A549 (cell line): Measurements from ENCODE around the gene ICE2. TPM values are rescaled to one million over a fixed set of nuclear protein-coding genes. Genes with fewer than 3 reads are reported as not detected.

Source experiments
- ATOH8 ChIP-seq: fragments of 250-450 bp; sonication (Bioruptor Pico); IDR thresholded peaks from 2 replicates; pipeline ENCODE4 v1.5.0; 2020; ENCODE audit warnings: low read depth, mild to moderate bottlenecking, moderate library complexity
- BCL3 ChIP-seq: fragments of >200 bp; sonication (Bioruptor Twin); formaldehyde crosslinking; IDR thresholded peaks from 3 replicates; pipeline ENCODE4 v1.6.1; 2016
- BHLHE40 ChIP-seq: IDR thresholded peaks from 2 replicates; pipeline ENCODE4 v1.6.1; 2012; ENCODE audit warnings: low read depth, low read length, inconsistent platforms
- CBX2 ChIP-seq: fragments of 200-600 bp; sonication (generic); IDR thresholded peaks from 2 replicates; pipeline ENCODE4 v1.6.1; 2016; ENCODE audit warnings: low read depth, mild to moderate bottlenecking, borderline replicate concordance
- CHD2 ChIP-seq: fragments of 150-350 bp; IDR thresholded peaks from 2 replicates; pipeline ENCODE4 v1.6.1; 2014; ENCODE audit warnings: low read length; ENCODE audit not compliant: partially characterized antibody
- E2F6 ChIP-seq: IDR thresholded peaks from 2 replicates; pipeline ENCODE4 v1.6.1; 2012; ENCODE audit warnings: low read depth, borderline replicate concordance
- ELK1 ChIP-seq: fragments of 150-350 bp; IDR thresholded peaks from 2 replicates; pipeline ENCODE4 v1.6.1; 2014; ENCODE audit warnings: low read depth, mild to moderate bottlenecking, low read length
- FOSB ChIP-seq: fragments of 250-450 bp; sonication (Bioruptor Pico); IDR thresholded peaks from 2 replicates; pipeline ENCODE4 v1.5.0; 2020; ENCODE audit warnings: mild to moderate bottlenecking, moderate library complexity
- FOSL2 ChIP-seq, 2 experiments: fragments of 450-650 bp in 1 of 2; fragments of >200 bp in 1 of 2; sonication (Bioruptor Twin) in 1 of 2; formaldehyde crosslinking; IDR thresholded peaks; 2 replicates each; pipeline versions ENCODE4 v1.5.0 to v1.6.1; 2016 to 2020; ENCODE audit warnings: mild to moderate bottlenecking in 1 of 2, moderate library complexity in 1 of 2
- FOXS1 ChIP-seq: fragments of 250-450 bp; sonication (Bioruptor Pico); IDR thresholded peaks from 2 replicates; pipeline ENCODE4 v1.5.0; 2020; ENCODE audit warnings: mild to moderate bottlenecking, moderate library complexity
- GATA3 ChIP-seq: IDR thresholded peaks from 2 replicates; pipeline ENCODE4 v1.6.1; 2012; ENCODE audit warnings: borderline replicate concordance
- JUN ChIP-seq, 2 experiments: fragments of >200 bp; sonication (Bioruptor Twin); formaldehyde crosslinking; IDR thresholded peaks; 2 replicates in 1 of 2; 3 replicates in 1 of 2; pipeline ENCODE4 v1.6.1; 2016 to 2017
- JUNB ChIP-seq: fragments of >200 bp; sonication (Bioruptor Twin); formaldehyde crosslinking; IDR thresholded peaks from 2 replicates; pipeline ENCODE4 v1.6.1; 2016
- MAFK ChIP-seq: fragments of 450-650 bp; IDR thresholded peaks from 2 replicates; pipeline ENCODE4 v1.6.1; 2014; ENCODE audit not compliant: partially characterized antibody
- MAZ ChIP-seq: fragments of 150-350 bp; IDR thresholded peaks from 2 replicates; pipeline ENCODE4 v1.6.1; 2014; ENCODE audit warnings: antibody characterized with exemption, low read depth, low read length, borderline replicate concordance
- PHF8 ChIP-seq: fragments of 200-600 bp; sonication (generic); IDR thresholded peaks from 2 replicates; pipeline ENCODE4 v1.6.1; 2016; ENCODE audit warnings: low read depth, mild to moderate bottlenecking, antibody characterized with exemption, moderate library complexity, borderline replicate concordance
- POLR2AphosphoS2 ChIP-seq: conservative IDR thresholded peaks from 2 replicates; pipeline ENCODE4 v1.6.1; 2012; ENCODE audit warnings: low read length, improper control_type of control experiment, inconsistent platforms
- RARB ChIP-seq: fragments of 250-450 bp; sonication (Bioruptor Pico); IDR thresholded peaks from 2 replicates; pipeline ENCODE4 v1.8.0; 2021; ENCODE audit warnings: mild to moderate bottlenecking, moderate library complexity
- RCOR1 ChIP-seq: fragments of 150-350 bp; IDR thresholded peaks from 2 replicates; pipeline ENCODE4 v1.6.1; 2014; ENCODE audit warnings: antibody characterized with exemption, low read length, low read depth
- RFX5 ChIP-seq: fragments of 450-650 bp; IDR thresholded peaks from 2 replicates; pipeline ENCODE4 v1.7.1; 2014; ENCODE audit warnings: antibody characterized with exemption, mild to moderate bottlenecking, moderate library complexity
- TP53 ChIP-seq: fragments of 250-450 bp; sonication (Bioruptor Pico); IDR thresholded peaks from 2 replicates; pipeline ENCODE4 v1.5.0; 2021; ENCODE audit warnings: mild to moderate bottlenecking, moderate library complexity
- ZC3H11A ChIP-seq: fragments of 450-650 bp; IDR thresholded peaks from 2 replicates; pipeline ENCODE4 v1.6.1; 2014; ENCODE audit warnings: antibody characterized with exemption, mild to moderate bottlenecking
- ZFP36 ChIP-seq: fragments of 450-650 bp; IDR thresholded peaks from 2 replicates; pipeline ENCODE4 v1.6.1; 2014; ENCODE audit warnings: borderline replicate concordance; ENCODE audit not compliant: partially characterized antibody
- polyA plus RNA-seq, 4 experiments: library from polyadenylated mRNA; depleted of rRNA in 3 of 4; stranded (reverse); fragments of >200 nt; fragmentation: RNase III in 1 of 4; extraction: RNeasy Plus Mini Kit Qiagen cat#74134 plus additional on column Dnase treatment in 1 of 4; gene quantifications; 2 replicates in 3 of 4; 3 replicates in 1 of 4; pipeline ENCODE4 v1.2.3, GENCODE V29; 2011 to 2017
- TF ChIP-seq, protein P1 (sequence below): IDR thresholded peaks from 2 replicates; pipeline ENCODE4 v1.6.1; 2012
- TF ChIP-seq, protein P2 (sequence below): fragments of 450-650 bp; IDR thresholded peaks from 2 replicates; pipeline ENCODE4 v1.6.1; 2014; ENCODE audit warnings: antibody characterized with exemption
- TF ChIP-seq, protein P3 (sequence below): fragments of 200-600 bp; sonication (generic); IDR thresholded peaks from 2 replicates; pipeline ENCODE4 v1.6.1; 2016; ENCODE audit warnings: antibody characterized with exemption, mild to moderate bottlenecking, moderate library complexity

ICE2 gene
- polyA plus RNA-seq, 2 of the 4 experiments (the other 2 are of a cell fraction) = 43.1 to 87.6 TPM

DNA sequence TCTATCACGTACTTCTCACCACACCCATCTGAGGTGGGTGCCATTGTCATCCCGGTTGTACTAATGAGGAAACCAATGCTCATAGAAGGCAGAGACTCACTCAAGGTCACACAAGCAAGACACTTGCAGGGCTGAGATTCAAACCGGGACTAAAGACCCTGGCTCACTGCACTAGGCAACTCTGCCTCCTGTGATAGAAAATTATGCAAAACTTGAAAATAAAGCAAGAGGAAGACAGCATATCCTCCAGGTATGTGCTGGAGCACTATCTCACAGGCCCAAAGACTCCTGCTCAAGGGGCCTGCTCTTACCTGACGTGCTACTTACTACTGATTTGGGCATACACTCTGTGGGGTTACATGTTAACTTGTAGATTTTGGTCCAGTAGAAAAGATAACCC, 106.7 kb downstream of the ICE2 start (continued):
- TF ChIP-seq MAZ (no peak), BCL3 (no peak), RFX5 (no peak), RCOR1 (no peak), JUN (IDR thresholded peaks at IDR 0.05) (no peak; a peak in 1 of 5 replicates), FOSL2 (IDR thresholded peaks at IDR 0.05) (no peak), FOSL2 (CRISPR knock-in tag; IDR thresholded peaks at IDR 0.05) (no peak), E2F6 (no peak), GATA3 (no peak), MAFK (no peak), FOSB (CRISPR knock-in tag) (peak; percentile 85; the same call in 1 of the 2 replicates), ELK1 (no peak), POLR2AphosphoS2 (peak; percentile 79; the same call in 1 of the 2 replicates), ZFP36 (no peak), ZC3H11A (no peak), RARB (CRISPR knock-in tag) (peak; percentile 55; the same call in 1 of the 2 replicates), BHLHE40 (no peak), CBX2 (no peak), TP53 (peak; percentile 29; the same call in 1 of the 2 replicates), FOXS1 (peak; percentile 82), PHF8 (no peak), CHD2 (no peak), JUNB (no peak), ATOH8 (CRISPR knock-in tag) (peak; percentile 54; the same call in 1 of the 2 replicates)
- TF ChIP-seq, protein P1, sequence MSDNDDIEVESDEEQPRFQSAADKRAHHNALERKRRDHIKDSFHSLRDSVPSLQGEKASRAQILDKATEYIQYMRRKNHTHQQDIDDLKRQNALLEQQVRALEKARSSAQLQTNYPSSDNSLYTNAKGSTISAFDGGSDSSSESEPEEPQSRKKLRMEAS = no peak
- TF ChIP-seq, protein P2, sequence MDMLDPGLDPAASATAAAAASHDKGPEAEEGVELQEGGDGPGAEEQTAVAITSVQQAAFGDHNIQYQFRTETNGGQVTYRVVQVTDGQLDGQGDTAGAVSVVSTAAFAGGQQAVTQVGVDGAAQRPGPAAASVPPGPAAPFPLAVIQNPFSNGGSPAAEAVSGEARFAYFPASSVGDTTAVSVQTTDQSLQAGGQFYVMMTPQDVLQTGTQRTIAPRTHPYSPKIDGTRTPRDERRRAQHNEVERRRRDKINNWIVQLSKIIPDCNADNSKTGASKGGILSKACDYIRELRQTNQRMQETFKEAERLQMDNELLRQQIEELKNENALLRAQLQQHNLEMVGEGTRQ = no peak
- TF ChIP-seq, protein P3, sequence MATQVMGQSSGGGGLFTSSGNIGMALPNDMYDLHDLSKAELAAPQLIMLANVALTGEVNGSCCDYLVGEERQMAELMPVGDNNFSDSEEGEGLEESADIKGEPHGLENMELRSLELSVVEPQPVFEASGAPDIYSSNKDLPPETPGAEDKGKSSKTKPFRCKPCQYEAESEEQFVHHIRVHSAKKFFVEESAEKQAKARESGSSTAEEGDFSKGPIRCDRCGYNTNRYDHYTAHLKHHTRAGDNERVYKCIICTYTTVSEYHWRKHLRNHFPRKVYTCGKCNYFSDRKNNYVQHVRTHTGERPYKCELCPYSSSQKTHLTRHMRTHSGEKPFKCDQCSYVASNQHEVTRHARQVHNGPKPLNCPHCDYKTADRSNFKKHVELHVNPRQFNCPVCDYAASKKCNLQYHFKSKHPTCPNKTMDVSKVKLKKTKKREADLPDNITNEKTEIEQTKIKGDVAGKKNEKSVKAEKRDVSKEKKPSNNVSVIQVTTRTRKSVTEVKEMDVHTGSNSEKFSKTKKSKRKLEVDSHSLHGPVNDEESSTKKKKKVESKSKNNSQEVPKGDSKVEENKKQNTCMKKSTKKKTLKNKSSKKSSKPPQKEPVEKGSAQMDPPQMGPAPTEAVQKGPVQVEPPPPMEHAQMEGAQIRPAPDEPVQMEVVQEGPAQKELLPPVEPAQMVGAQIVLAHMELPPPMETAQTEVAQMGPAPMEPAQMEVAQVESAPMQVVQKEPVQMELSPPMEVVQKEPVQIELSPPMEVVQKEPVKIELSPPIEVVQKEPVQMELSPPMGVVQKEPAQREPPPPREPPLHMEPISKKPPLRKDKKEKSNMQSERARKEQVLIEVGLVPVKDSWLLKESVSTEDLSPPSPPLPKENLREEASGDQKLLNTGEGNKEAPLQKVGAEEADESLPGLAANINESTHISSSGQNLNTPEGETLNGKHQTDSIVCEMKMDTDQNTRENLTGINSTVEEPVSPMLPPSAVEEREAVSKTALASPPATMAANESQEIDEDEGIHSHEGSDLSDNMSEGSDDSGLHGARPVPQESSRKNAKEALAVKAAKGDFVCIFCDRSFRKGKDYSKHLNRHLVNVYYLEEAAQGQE = no peak
